ENCODE results near the gene TBL3.

Gene TBL3

DNA sequence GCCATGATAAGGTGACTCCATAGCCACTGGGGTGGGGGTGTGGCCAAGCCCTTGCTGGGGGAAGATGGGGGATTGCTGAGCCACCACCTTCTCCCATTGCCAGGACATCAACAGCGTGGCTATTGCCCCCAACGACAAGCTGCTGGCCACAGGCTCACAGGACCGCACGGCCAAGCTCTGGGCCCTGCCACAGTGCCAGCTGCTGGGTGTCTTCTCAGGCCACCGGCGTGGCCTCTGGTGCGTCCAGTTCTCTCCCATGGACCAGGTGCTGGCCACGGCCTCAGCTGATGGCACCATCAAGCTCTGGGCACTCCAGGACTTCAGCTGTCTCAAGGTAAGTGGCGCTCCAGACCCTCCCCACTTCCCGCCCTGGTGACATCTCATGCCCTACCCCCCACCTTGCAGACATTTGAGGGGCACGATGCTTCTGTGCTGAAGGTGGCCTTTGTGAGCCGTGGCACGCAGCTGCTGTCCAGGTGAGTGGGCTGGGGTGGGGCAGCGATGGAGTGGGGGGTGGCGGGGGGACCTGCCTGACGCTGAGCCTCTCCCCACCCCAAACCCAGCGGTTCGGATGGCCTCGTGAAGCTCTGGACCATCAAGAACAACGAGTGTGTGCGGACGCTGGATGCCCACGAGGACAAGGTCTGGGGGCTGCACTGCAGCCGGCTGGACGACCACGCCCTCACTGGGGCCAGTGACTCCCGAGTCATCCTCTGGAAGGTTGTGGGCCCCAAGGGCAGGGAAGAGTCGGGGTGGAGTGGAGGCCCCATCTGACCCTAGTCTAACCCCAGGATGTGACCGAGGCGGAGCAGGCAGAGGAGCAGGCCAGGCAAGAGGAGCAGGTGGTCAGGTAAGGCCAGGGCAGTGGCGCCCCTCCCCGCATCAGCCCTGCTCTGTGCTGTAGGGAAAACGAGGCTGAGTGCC lies 5.4 kb downstream of the TBL3 start:
- peaks cover 58% of the 10 kb centered on the region for H3K36me3 ChIP-seq
- no peak for TF ChIP-seq CTCF (IDR thresholded peaks at IDR 0.05; ENCODE audit: low read depth, low read length)
- no peak for DNase-seq
- H3K27ac ChIP-seq: no peak overlapping the region
- H3K27me3 ChIP-seq (ENCODE audit: insufficient read depth, low read depth, severe bottlenecking): no peaks in the 10 kb centered on the region
- H3K4me3 ChIP-seq (ENCODE audit: low read depth, low read length): no peak overlapping the region
- H3K9me3 ChIP-seq (ENCODE audit: severe bottlenecking): no peaks in the 10 kb centered on the region

- H3K4me3 ChIP-seq (ENCODE audit: low read depth, low read length): no peak overlapping the region
- H3K9me3 ChIP-seq (ENCODE audit: severe bottlenecking): no peaks in the 10 kb centered on the region
- H3K27ac ChIP-seq: no peak overlapping the region
- no peaks in the 10 kb centered on the region for H3K27me3 ChIP-seq (ENCODE audit: insufficient read depth, low read depth, severe bottlenecking)
- no peak for TF ChIP-seq CTCF (IDR thresholded peaks at IDR 0.05; ENCODE audit: low read depth, low read length)
- peaks cover 57% of the 10 kb centered on the region for H3K36me3 ChIP-seq
- DNase-seq: no peak
Measured at GRCh38 chr16:1977875-1978268, 6.0 kb downstream of the TBL3 start.

- DNase-seq: no peak
- no peaks in the 10 kb centered on the region for H3K27me3 ChIP-seq (ENCODE audit: insufficient read depth, low read depth, severe bottlenecking)
- H3K4me3 ChIP-seq (ENCODE audit: low read depth, low read length): no peak overlapping the region
- no peaks in the 10 kb centered on the region for H3K9me3 ChIP-seq (ENCODE audit: severe bottlenecking)
- H3K36me3 ChIP-seq: peaks cover 57% of the 10 kb centered on the region
- no peak overlapping the region for H3K27ac ChIP-seq
- TF ChIP-seq CTCF (IDR thresholded peaks at IDR 0.05; ENCODE audit: low read depth, low read length): no peak
Measured at GRCh38 chr16:1978476-1979120, 6.7 kb downstream of the TBL3 start.

DNA sequence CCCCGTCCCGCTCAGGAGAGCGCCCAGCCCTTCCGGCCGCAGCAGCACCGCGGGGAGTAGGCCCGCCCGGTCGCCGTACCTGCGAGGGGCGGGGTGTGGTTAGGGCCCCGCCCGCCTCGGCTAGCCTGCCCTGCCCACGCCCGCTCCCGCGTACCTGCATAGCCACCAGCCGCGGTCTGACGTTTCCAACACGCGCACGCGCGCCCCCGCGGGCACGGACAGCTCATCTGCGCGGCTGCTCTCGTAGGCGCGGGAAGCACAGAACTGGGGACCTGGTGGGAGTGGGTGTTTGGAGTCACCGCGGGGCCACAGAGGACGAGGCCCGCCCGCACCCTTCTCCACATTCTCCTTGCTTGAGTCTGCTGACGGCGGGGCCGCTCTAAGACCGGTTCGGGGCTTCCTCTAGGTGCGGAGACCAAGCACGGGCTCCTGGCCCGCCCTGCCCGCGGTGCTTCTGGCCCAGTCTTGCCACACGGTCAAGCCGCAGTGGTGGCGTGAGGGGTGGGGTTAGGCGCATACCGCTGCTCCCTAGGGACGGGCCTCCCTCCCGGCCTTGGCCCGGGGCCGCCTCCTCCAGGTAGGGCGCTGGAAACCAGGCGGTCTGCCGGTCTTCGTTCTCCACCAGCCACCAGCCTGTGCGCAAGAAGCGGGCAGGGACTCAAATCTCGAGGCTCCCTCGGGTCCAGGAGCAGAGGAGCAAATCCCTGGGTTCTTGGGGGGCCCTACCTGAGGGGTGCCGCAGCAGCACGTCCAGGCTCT lies 7.6 kb downstream of the TBL3 start:
- no peak for DNase-seq
- Histone ChIP-seq H3K4me3 (ENCODE audit: low read depth, low read length) (no peak overlapping the region), H3K27me3 (ENCODE audit: insufficient read depth, low read depth, severe bottlenecking) (no peaks in the 10 kb centered on the region), H3K36me3 (peaks cover 53% of the 10 kb centered on the region), H3K27ac (no peak overlapping the region), H3K9me3 (ENCODE audit: severe bottlenecking) (no peaks in the 10 kb centered on the region)
- TF ChIP-seq CTCF (IDR thresholded peaks at IDR 0.05; ENCODE audit: low read depth, low read length): no peak

GRCh38 chr16:1980030-1980769 lies 8.3 kb downstream of the TBL3 start:
- H3K36me3 ChIP-seq: peaks cover 49% of the 10 kb centered on the region
- no peaks in the 10 kb centered on the region for H3K9me3 ChIP-seq (ENCODE audit: severe bottlenecking)
- H3K27me3 ChIP-seq (ENCODE audit: insufficient read depth, low read depth, severe bottlenecking): no peaks in the 10 kb centered on the region
- H3K27ac ChIP-seq: peak overlapping the region; percentile 91
- no peak for TF ChIP-seq CTCF (IDR thresholded peaks at IDR 0.05; ENCODE audit: low read depth, low read length)
- H3K4me3 ChIP-seq (ENCODE audit: low read depth, low read length): no peak overlapping the region
- no peak for DNase-seq
